ENCODE data around the gene ASTN1. TPM values are rescaled to one million over a fixed set of nuclear protein-coding genes. Genes with fewer than 3 reads are reported as not detected.
A peak's percentile ranks its signal among the peaks of the same experiment; 100 is the strongest.

ASTN1 gene
- total RNA-seq, 6 experiments from 2014 or later, result not detected

DNA sequence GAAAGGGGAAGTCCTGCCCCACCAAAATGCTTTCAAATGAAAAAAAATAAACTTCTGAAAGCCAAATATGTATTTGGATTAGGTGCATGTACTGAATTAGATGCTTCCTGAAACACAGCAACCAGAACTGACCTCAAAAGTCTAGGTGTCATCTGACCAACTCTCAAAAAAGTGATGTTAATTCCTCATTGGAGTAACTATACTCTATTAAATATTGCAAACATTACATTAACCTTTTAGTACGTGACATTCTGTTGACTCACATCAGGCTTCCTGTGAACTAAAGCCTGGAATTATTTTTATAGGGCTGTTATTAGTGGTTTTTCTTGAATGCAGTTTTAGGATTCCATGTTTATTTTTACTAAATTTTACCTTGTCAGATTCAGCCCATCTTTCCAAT lies 73.5 kb downstream of the ASTN1 start:
- Mint-ChIP-seq H3K36me3 (ENCODE audit: low read depth) (no peaks in the 10 kb centered on the region; the same call in 1 of the 2 replicates), H3K9me3 (peaks cover 14% of the 10 kb centered on the region), H3K4me1 (ENCODE audit: low read depth) (no peaks in the 10 kb centered on the region), H3K4me3 (no peak overlapping the region), H3K27ac (no peak overlapping the region), H3K27me3 (ENCODE audit: insufficient read depth) (peaks cover 2% of the 10 kb centered on the region; the same call in 1 of the 2 replicates)
- TF ChIP-seq, protein P1, sequence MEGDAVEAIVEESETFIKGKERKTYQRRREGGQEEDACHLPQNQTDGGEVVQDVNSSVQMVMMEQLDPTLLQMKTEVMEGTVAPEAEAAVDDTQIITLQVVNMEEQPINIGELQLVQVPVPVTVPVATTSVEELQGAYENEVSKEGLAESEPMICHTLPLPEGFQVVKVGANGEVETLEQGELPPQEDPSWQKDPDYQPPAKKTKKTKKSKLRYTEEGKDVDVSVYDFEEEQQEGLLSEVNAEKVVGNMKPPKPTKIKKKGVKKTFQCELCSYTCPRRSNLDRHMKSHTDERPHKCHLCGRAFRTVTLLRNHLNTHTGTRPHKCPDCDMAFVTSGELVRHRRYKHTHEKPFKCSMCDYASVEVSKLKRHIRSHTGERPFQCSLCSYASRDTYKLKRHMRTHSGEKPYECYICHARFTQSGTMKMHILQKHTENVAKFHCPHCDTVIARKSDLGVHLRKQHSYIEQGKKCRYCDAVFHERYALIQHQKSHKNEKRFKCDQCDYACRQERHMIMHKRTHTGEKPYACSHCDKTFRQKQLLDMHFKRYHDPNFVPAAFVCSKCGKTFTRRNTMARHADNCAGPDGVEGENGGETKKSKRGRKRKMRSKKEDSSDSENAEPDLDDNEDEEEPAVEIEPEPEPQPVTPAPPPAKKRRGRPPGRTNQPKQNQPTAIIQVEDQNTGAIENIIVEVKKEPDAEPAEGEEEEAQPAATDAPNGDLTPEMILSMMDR (IDR thresholded peaks at IDR 0.05), result no peak
- DNase-seq, result peak; percentile 27

DNA sequence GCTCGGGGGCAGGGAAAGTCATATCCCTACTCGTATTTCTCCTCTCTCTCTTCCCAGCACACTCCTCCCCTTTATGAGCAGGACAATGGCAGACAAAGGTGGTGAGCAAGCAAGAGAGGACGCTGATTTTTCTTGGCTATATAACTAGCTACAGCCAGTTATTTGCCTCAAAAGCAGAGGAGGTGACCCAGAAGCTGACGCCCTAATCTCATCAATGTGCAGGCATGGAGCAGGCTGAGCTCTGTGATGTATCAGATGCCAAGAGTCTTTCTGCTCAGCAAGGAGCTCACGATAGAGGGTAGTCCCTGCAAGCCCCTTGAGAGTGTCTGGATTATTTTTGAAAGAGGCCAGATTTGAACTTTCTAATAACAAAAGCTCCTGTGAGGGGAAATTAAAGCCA lies 75.5 kb downstream of the ASTN1 start:
- peaks cover 22% of the 10 kb centered on the region for H3K9me3 Mint-ChIP-seq
- no peak overlapping the region for H3K4me3 Mint-ChIP-seq
- DNase-seq, result no peak
- no peaks in the 10 kb centered on the region for H3K36me3 Mint-ChIP-seq (ENCODE audit: low read depth)
- H3K27ac Mint-ChIP-seq, result no peak overlapping the region
- TF ChIP-seq, protein P1 (IDR thresholded peaks at IDR 0.05), result no peak
- no peaks in the 10 kb centered on the region for H3K4me1 Mint-ChIP-seq (ENCODE audit: low read depth)
- peaks cover 2% of the 10 kb centered on the region; the same call in 1 of the 2 replicates for H3K27me3 Mint-ChIP-seq (ENCODE audit: insufficient read depth)

DNA sequence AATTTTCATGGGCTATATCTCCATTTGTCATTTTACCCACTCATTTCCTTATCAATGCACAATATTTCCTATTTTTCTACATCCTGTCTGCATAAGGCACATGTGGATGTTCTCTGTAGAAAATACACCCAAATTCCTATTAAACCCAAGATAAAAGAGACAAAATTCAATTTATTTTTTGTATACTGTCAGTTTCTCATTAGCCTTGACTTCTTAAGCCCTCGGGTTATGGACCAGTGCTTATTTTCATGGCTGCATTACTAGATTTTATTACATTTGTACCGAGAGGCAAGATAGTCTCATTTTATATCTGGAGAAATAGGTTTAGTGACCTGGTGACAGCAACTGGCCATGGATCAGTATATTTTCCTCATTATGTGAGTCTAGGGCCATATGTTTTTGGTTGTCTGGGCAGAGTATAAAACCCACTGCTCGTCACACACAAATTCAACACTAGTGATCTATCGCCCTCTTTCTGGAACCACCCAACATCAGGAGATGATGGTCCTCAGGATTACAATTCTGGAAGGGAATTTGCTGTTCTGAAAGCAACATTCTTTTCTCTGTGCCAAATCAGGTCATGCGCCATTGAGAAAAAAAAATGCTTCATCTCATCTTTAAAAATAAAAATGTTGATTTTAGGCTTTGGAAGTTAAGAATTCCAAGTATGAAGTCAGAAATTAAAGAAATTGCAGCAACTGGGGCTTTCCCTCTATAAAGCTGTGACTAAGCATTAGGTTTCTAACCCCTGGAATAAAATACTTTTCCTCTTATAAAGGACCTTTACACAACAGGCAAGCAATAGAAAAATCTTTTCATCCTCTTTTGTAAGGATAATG lies 81.4 kb downstream of the ASTN1 start:
- no peak for DNase-seq
- peaks cover 24% of the 10 kb centered on the region for H3K9me3 Mint-ChIP-seq
- H3K27ac Mint-ChIP-seq, result no peak overlapping the region
- no peaks in the 10 kb centered on the region for H3K4me1 Mint-ChIP-seq (ENCODE audit: low read depth)
- no peaks in the 10 kb centered on the region for H3K36me3 Mint-ChIP-seq (ENCODE audit: low read depth)
- no peaks in the 10 kb centered on the region; the same call in 1 of the 2 replicates for H3K27me3 Mint-ChIP-seq (ENCODE audit: insufficient read depth)
- no peak overlapping the region for H3K4me3 Mint-ChIP-seq
- TF ChIP-seq, protein P1 (IDR thresholded peaks at IDR 0.05), result no peak

DNA sequence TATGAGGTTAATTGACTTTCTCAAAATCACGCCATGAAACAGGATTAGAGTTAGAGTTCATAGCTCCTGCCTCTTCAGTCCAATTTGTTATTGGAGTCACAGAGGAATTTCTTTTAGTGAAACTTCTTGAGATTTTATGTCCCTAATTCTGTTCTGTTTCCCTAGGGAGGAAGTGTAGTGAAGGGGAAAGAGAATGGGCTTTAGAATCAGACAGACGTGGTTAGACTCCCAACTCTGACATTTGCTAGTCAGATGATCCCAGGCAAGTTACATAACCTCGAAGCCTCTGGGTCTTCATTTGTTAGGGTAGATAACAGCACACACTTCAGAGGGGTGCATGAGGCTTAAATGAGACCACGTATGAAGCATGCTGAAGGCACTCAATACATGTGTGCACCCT lies 83.9 kb downstream of the ASTN1 start:
- no peaks in the 10 kb centered on the region for H3K4me1 Mint-ChIP-seq (ENCODE audit: low read depth)
- peaks cover 2% of the 10 kb centered on the region; the same call in 1 of the 2 replicates for H3K27me3 Mint-ChIP-seq (ENCODE audit: insufficient read depth)
- peaks cover 36% of the 10 kb centered on the region for H3K9me3 Mint-ChIP-seq
- H3K27ac Mint-ChIP-seq, result no peak overlapping the region
- DNase-seq, result no peak
- H3K4me3 Mint-ChIP-seq, result no peak overlapping the region
- TF ChIP-seq, protein P1 (IDR thresholded peaks at IDR 0.05), result no peak
- no peaks in the 10 kb centered on the region for H3K36me3 Mint-ChIP-seq (ENCODE audit: low read depth)

DNA sequence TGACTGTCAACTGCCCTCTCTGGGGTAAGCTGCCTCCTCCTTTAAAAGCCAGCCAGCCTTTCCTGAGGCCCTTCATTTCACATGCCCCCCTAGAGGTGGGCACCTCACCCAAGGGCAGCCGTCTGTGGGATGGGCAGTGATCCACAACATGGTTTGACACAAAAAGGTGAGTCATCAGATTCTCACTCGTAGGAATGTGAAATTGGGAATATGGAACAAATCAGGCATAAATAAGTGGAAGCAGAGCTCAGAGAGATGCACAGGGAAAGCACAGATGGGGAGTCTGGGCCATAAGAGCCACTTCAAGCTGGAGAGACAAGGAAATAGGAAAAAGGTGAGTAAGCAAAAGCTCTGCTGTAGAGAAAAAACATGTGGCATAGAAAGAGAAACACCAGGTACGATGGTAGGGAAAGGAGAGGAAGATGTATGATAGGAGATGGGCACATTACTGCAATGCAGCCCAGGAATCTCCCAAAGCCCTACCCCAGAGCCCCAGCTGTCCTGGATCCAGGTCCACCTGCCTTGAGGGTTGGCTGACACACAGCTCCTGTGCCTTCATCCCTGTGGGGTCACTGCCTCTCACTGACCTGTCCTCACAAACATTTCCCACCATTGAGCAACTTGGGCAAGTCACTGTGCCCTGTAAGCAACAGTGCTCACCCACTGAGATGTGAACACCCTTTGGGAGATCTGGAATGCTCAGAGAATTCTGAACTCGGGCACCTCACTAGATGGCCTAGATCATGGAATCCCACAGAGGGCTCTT lies 86.6 kb downstream of the ASTN1 start:
- H3K4me1 Mint-ChIP-seq (ENCODE audit: low read depth), result no peaks in the 10 kb centered on the region
- no peak overlapping the region for H3K27ac Mint-ChIP-seq
- no peaks in the 10 kb centered on the region for H3K36me3 Mint-ChIP-seq (ENCODE audit: low read depth)

More for the DNA sequence above, 86.6 kb downstream of the ASTN1 start:
- no peak for DNase-seq
- peaks cover 2% of the 10 kb centered on the region; the same call in 1 of the 2 replicates for H3K27me3 Mint-ChIP-seq (ENCODE audit: insufficient read depth)
- TF ChIP-seq, protein P1 (IDR thresholded peaks at IDR 0.05), result no peak
- H3K9me3 Mint-ChIP-seq, result peaks cover 30% of the 10 kb centered on the region
- no peak overlapping the region for H3K4me3 Mint-ChIP-seq

Data from HFFc6 (cell line).